Measurements from ENCODE around the gene NUMBL. TPM values are rescaled to one million over a fixed set of nuclear protein-coding genes. Genes with fewer than 3 reads are reported as not detected.

Gene NUMBL
- total and polyA plus RNA-seq, 2 of the 8 experiments (the other 6 are each of a cell fraction or from before 2014, with no cell fraction given) = 13.5 to 24.8 TPM

- Histone ChIP-seq H4K8ac (ENCODE audit: extremely low read depth, insufficient read depth, low read length) (0 out of 2 replicates have a peak overlapping the region, but pooled peaks have one; percentile 3), H2BK120ac (replicated peaks; ENCODE audit: low read depth, low read length) (no peak overlapping the region), H4K91ac (replicated peaks; ENCODE audit: insufficient read length, low read length) (no peak overlapping the region), H3K56ac (replicated peaks; ENCODE audit: insufficient read length, low read depth, low read length) (no peak overlapping the region), H2BK20ac (ENCODE audit: low read length) (no peak overlapping the region), H3K4me2 (ENCODE audit: insufficient read depth in 1 of 2, low read depth in 2 of 2, low read length in 2 of 2) (no peak overlapping the region), H4K5ac (ENCODE audit: insufficient read length, low read depth, low read length) (no peak overlapping the region), H3K79me1 (ENCODE audit: low read depth, low read length) (peaks cover 12% of the 10 kb centered on the region), H3K9ac (replicated peaks in 1 of 4; ENCODE audit: extremely low read depth in 1 of 4, low read depth in 3 of 4, low read length in 3 of 4) (no peak overlapping the region), H2BK12ac (ENCODE audit: low read depth, low read length) (no peak overlapping the region), H4K20me1 (replicated peaks in 1 of 2; ENCODE audit: control insufficient read depth in 1 of 2, insufficient read depth in 2 of 2, low read length in 2 of 2) (peaks cover 6 to 23% of the 10 kb centered on the region in 2 experiments), H3K23ac (ENCODE audit: insufficient read length) (no peak overlapping the region), H3K27ac (ENCODE audit: low read depth, low read length) (no peak overlapping the region), H3K4me1 (replicated peaks in 1 of 4; ENCODE audit: control insufficient read depth in 3 of 4, insufficient read depth in 4 of 4, low read length in 3 of 4) (peaks cover 0 to 5% (median under 1%) of the 10 kb centered on the region in 4 experiments; a peak in 5 of 7 replicates), H2BK5ac (ENCODE audit: low read depth, low read length) (no peak overlapping the region), H3K4ac (replicated peaks; ENCODE audit: insufficient read length, low read depth, low read length) (no peak overlapping the region), H2BK15ac (ENCODE audit: low read length) (no peak overlapping the region), H3K27me3 (replicated peaks in 1 of 4; ENCODE audit: control insufficient read depth in 3 of 4, extremely low read depth in 1 of 4, insufficient read depth in 3 of 4, low read length in 3 of 4) (no peaks in the 10 kb centered on the region), H3K18ac (ENCODE audit: extremely low read depth, low read length) (no peak overlapping the region), H3K36me3 (ENCODE audit: control insufficient read depth in 2 of 4, insufficient read depth in 4 of 4, low read length in 3 of 4) (peaks cover 4 to 36% (median 14%) of the 10 kb centered on the region in 4 experiments), H3K79me2 (ENCODE audit: control insufficient read depth in 1 of 2, insufficient read depth in 2 of 2, low read length in 2 of 2) (peaks cover 0 to 15% of the 10 kb centered on the region in 2 experiments; a peak in 3 of 4 replicates), H3K23me2 (ENCODE audit: low read depth, low read length) (peaks cover 6% of the 10 kb centered on the region), H3K9me3 (ENCODE audit: insufficient read depth in 2 of 2, low read depth in 1 of 2, low read length in 1 of 2) (no peaks in the 10 kb centered on the region), H2AFZ (ENCODE audit: low read length) (no peak overlapping the region), H3K4me3 (ENCODE audit: extremely low read depth in 1 of 4, insufficient read depth in 2 of 4, low read depth in 3 of 4, low read length in 4 of 4) (no peak overlapping the region), H2AK5ac (ENCODE audit: low read depth, low read length) (no peak overlapping the region), H3K14ac (ENCODE audit: insufficient read length) (no peak overlapping the region)
- FAIRE-seq = no peak
- no peak for DNase-seq (ENCODE audit: low read depth in 1 of 2, low spot score in 2 of 2)
- WGBS, 2 experiments (ENCODE audit: extremely low coverage in 1 of 2, insufficient coverage in 1 of 2, insufficient read length in 1 of 2, insufficient replicate concordance in 2 of 2, low coverage in 1 of 2, low lambda C conversion rate in 2 of 2, missing lambda C conversion rate in 1 of 2) = 90% methylated on average over 8 of the region's 32 CpGs; no CpG with 5 or more reads in 1 of the 2 experiments
- ChIA-PET POLR2A (ENCODE audit: partially characterized antibody) (interaction anchor here (0.6 to 1.0 kb wide), 3 partner anchors 15 to 66 kb away, joined by 3 to 4 read pairs (median 3); partner anchors contain the start of gene ACTMAP), CTCF (ENCODE audit: partially characterized antibody) (interaction anchor here (0.9 kb wide), 1 partner anchor 10 kb away, joined by 4 read pairs; no protein-coding TSS in a partner anchor)
- TF ChIP-seq CREB1 (IDR thresholded peaks at IDR 0.05) (no peak), BRCA1 (IDR thresholded peaks at IDR 0.05; ENCODE audit: low read depth, low read length) (no peak), BACH1 (IDR thresholded peaks at IDR 0.05; ENCODE audit: low read length) (no peak), CHD2 (IDR thresholded peaks at IDR 0.05; ENCODE audit: low read length) (no peak), CTCF (IDR thresholded peaks at IDR 0.05; ENCODE audit: control extremely low read depth in 1 of 3, insufficient read depth in 1 of 3, low read depth in 1 of 3, low read length in 3 of 3) (no peak), KDM5A (IDR thresholded peaks at IDR 0.05; ENCODE audit: low read length) (no peak)
Measured at GRCh38 chr19:40684280-40684679, 6.2 kb downstream of the NUMBL start.
